ENCODE results near the gene SLC41A3. TPM values are rescaled to one million over a fixed set of nuclear protein-coding genes. Genes with fewer than 3 reads are reported as not detected.
A peak's percentile ranks its signal among the peaks of the same experiment; 100 is the strongest.
"Not testable (repeated sequence)": the region's sequence is repeated elsewhere in the genome, so short reads cannot be mapped to it uniquely, and the experiment has no call there.

Gene SLC41A3
- total and polyA plus RNA-seq, 2 experiments from 2014 or later = 33.4 to 55.1 TPM

DNA sequence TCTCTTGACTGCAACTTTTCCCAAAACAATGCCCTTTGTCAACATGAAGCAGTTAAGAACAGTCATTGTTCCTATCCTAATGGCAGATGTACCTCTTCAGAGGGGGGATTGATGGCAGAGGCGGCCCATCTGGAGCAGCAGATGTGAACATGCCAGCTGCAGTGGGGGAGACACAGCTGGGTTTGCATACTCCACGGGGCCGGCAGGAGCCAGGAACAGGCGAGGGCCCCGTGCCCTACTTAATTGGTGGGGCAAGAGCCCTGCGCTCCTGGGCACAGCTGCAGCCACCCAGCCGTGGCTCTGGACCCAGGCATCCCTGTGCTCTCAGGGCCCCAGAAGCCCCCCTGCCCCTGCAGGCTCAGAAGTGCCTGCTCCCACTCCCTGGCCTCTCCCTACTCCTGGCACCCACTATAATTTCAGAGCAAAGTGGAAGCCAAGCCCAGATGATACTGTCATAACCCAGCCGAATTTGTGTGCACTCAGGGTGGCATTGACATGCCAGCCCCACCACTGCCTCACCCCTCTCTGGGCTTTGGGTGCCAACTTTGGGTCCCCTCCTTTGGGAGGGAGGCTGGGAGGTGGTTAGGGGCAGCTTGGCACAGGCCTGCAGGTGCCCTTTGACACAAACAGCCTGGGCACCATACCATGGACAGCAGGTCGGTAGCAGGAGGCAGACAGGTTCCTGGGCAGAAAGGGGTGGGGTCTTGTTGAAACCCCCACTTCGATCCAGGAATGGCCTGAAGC, 80.3 kb downstream of the SLC41A3 start:
- Histone ChIP-seq H3K9me3 (ENCODE audit: low read depth) (no peaks in the 10 kb centered on the region), H3K36me3 (no peaks in the 10 kb centered on the region), H3K27ac (no peak overlapping the region), H3K4me3 (no peak overlapping the region), H3K27me3 (no peaks in the 10 kb centered on the region), H3K4me1 (ENCODE audit: low read depth) (peaks cover 16% of the 10 kb centered on the region)
- no peak for DNase-seq (ENCODE audit: low read depth in 1 of 2, low spot score in 1 of 2)
- TF ChIP-seq, protein P1, sequence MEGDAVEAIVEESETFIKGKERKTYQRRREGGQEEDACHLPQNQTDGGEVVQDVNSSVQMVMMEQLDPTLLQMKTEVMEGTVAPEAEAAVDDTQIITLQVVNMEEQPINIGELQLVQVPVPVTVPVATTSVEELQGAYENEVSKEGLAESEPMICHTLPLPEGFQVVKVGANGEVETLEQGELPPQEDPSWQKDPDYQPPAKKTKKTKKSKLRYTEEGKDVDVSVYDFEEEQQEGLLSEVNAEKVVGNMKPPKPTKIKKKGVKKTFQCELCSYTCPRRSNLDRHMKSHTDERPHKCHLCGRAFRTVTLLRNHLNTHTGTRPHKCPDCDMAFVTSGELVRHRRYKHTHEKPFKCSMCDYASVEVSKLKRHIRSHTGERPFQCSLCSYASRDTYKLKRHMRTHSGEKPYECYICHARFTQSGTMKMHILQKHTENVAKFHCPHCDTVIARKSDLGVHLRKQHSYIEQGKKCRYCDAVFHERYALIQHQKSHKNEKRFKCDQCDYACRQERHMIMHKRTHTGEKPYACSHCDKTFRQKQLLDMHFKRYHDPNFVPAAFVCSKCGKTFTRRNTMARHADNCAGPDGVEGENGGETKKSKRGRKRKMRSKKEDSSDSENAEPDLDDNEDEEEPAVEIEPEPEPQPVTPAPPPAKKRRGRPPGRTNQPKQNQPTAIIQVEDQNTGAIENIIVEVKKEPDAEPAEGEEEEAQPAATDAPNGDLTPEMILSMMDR (IDR thresholded peaks at IDR 0.05; ENCODE audit: low read depth, low read length) = no peak

DNA sequence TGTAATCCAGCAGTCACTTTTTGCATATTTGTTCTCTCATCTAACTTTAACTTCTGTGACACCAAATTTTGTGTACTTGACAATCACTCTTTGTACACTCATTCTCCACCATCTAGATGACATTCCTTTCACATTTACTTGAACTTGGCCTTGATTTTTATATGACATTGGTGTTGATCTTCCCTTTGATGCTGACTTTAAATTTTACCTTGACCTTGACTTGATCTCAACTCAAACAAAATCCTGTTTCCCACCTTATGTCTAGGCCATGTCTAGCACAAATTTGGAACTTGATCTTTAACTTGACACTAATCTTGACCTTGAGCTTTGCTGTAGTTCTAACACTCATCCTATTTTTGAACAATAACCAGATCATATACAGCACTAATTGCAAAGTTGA, 81.7 kb downstream of the SLC41A3 start:
- no peak for DNase-seq (ENCODE audit: low read depth in 1 of 2, low spot score in 1 of 2)
- Histone ChIP-seq H3K4me3 (no peak overlapping the region), H3K27ac (no peak overlapping the region), H3K27me3 (no peaks in the 10 kb centered on the region), H3K36me3 (no peaks in the 10 kb centered on the region), H3K4me1 (ENCODE audit: low read depth) (peaks cover 16% of the 10 kb centered on the region), H3K9me3 (ENCODE audit: low read depth) (no peaks in the 10 kb centered on the region)
- TF ChIP-seq, protein P1 (IDR thresholded peaks at IDR 0.05; ENCODE audit: low read depth, low read length) = no peak

DNA sequence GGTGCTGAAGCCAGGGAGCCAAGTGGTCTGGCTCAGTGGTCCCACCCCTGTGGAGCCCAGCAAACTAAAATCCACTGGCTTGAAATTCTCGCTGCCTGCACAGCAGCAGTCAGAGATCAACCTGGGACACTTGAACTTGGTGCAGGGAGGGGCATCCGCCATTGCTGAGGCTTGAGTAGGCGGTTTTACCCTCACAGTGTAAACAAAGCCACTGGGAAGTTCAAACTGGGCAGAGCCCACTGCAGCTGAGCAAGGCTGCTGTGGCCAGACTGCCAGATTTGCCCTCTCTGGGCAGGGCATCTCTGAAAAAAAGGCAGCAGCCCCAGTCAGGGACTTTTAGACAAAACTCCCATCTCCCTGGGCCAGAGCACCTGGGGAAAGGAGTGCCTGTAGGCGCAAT, 87.2 kb downstream of the SLC41A3 start:
- H3K27ac ChIP-seq; H3K9me3 ChIP-seq (ENCODE audit: low read depth): not testable (repeated sequence)

DNA sequence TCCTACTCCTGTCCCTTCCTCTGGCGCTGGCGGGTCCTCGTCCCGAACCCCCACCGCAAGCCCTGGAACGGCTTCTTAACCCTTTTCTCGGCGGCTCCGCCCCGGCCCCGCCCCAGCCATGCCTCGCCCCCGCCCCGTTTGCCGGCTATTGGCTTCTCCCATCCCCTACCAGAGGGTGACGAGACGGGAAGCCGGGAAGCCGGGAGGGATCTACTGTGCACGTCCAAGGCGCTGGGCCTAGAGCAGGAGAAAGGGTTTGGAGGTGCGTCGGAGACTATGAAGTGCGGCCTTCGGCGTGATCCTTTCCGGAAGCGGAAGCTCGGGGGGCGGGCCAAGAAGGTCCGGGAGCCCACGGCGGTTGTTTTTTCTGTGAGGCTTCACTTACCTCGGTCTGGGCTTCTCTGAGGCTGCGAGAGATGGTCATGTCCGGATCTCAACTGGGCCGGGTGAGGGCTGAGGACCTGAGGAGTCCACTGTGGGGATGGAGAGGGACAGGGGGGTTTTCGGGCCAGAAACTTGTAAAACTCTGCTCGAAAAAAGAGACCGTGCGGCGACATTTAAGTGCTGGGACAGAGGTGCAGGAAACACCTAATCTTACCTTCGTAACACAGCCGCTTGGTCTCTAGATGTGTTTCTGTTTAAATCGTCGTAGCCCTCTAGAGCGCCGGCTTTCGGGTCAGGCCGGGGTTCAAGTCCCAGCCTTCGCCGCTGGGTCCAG, 93.5 kb downstream of the SLC41A3 start:
- DNase-seq (ENCODE audit: low read depth in 1 of 2, low spot score in 1 of 2) = peak in 1 of 2 donors; percentile 88
- H3K27ac ChIP-seq = no peak overlapping the region
- H3K36me3 ChIP-seq = no peaks in the 10 kb centered on the region
- no peaks in the 10 kb centered on the region for H3K9me3 ChIP-seq (ENCODE audit: low read depth)
- H3K4me1 ChIP-seq (ENCODE audit: low read depth) = no peaks in the 10 kb centered on the region
- TF ChIP-seq, protein P1 (IDR thresholded peaks at IDR 0.05; ENCODE audit: low read depth, low read length) = no peak
- peaks cover 4% of the 10 kb centered on the region for H3K27me3 ChIP-seq
- H3K4me3 ChIP-seq = no peak overlapping the region

More for the DNA sequence above, 87.2 kb downstream of the SLC41A3 start:
- not testable (repeated sequence) for H3K4me3 ChIP-seq; H3K27me3 ChIP-seq; DNase-seq (ENCODE audit: low read depth in 1 of 2, low spot score in 1 of 2); H3K36me3 ChIP-seq; H3K4me1 ChIP-seq (ENCODE audit: low read depth)

DNA sequence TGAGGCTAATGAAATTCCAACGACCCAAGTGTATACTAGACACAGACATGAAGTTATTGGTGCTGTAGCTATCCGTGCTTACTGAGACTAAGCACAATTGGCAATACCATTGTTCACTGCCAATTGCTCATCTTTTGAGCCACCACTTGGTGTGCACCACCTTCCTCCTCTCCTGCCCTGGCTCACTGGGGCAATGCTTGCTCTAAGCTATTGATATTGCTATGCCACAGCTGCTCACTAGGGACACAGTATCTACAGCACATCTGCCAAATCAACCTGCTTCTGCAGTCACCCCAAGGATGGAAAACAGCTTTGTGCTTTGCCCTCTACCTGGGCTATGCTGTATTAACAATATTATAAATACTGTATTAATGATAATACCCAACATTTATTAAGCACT, 99.0 kb downstream of the SLC41A3 start:
- not testable (repeated sequence) for H3K4me1 ChIP-seq (ENCODE audit: low read depth); H3K4me3 ChIP-seq; H3K9me3 ChIP-seq (ENCODE audit: low read depth); H3K27ac ChIP-seq; DNase-seq (ENCODE audit: low read depth in 1 of 2, low spot score in 1 of 2); H3K36me3 ChIP-seq; H3K27me3 ChIP-seq

DNA sequence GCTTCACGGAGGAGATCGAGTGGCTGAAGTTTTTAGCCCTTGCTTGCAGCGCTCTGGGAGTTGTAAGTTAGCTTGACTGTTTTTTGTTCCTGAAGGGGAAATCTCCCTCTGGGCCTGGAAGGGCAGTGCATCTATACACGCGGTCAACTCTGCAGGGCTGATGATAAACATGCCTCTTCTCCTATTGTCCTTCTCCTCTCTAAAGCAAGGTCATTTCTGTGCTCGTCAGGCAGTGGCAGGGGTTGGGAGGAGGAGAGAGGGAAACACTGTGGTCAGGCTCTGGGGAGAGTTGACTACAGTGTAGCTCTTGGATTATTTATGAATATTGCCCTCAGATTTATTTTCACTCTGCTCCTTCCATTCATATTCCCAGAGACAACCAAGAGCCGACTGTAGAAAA, 106.8 kb downstream of the SLC41A3 start:
- not testable (repeated sequence) for H3K4me1 ChIP-seq (ENCODE audit: low read depth); DNase-seq (ENCODE audit: low read depth in 1 of 2, low spot score in 1 of 2); H3K4me3 ChIP-seq; H3K36me3 ChIP-seq; H3K27me3 ChIP-seq; H3K9me3 ChIP-seq (ENCODE audit: low read depth)
- H3K27ac ChIP-seq = peak overlapping the region; percentile 38

DNA sequence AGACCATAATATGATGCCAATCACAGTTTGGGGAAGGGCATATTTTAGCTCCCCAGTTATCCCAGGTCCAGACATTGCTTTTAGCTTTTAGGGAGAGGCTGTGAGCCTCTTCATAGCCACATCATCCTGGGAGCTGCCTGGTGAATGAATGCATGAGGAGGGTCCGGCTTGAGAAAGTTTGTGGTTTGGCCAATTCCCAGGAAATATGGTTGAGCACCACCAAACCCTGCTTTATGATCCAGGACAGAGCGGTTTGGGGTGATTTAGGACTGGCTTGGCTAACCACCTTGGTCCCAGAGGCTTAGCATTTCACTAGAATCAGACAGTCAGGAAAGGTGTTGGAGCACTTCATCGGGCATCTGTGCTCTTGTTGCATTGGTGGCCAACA, 107.9 kb downstream of the SLC41A3 start:
- not testable (repeated sequence) for H3K27ac ChIP-seq; H3K36me3 ChIP-seq; H3K4me1 ChIP-seq (ENCODE audit: low read depth); H3K9me3 ChIP-seq (ENCODE audit: low read depth); H3K4me3 ChIP-seq; DNase-seq (ENCODE audit: low read depth in 1 of 2, low spot score in 1 of 2)
- H3K27me3 ChIP-seq = peaks cover 13% of the 10 kb centered on the region

DNA sequence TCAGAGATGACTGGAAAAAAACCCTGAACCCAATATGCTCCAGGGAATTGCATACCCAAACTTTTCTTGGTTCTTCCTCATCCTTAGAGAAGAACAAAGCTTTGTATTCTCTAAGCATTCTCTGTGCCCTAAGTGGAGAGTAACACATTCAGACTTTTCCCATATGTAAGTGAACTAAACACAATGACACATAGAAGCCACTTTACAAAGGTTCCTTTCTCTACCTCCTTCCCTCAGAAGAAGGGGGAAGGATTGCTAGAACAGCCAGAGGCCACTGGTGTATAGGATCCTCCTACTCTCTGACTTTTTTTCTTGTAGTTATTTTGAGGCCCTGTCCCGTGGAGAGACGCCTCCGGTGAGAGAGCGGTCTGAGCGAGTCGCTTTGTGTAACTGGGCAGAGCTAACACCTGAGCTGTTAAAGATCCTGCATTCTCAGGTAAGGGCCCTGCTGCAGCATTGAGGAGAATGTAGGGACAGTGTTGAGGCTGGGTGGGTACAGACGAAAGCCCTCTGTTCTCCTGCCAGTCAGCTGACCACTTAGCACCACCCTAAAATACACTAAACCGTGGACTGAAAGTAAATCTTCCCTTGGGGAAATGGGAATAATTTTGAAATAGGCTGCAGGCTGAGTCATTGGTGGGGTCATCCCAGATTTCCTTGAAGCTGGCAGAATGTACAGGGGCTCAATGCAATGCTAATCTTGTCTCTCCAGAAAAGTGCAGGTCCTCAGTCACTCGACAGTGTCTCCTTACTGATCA, 108.5 kb downstream of the SLC41A3 start:
- not testable (repeated sequence) for H3K4me3 ChIP-seq; H3K4me1 ChIP-seq (ENCODE audit: low read depth); H3K9me3 ChIP-seq (ENCODE audit: low read depth); H3K27ac ChIP-seq; H3K36me3 ChIP-seq; DNase-seq (ENCODE audit: low read depth in 1 of 2, low spot score in 1 of 2)
- peaks cover 19% of the 10 kb centered on the region for H3K27me3 ChIP-seq

All from cardiac muscle cell (in vitro differentiated cells and primary cell).